ENCODE data around the gene PSMD5. TPM values are rescaled to one million over a fixed set of nuclear protein-coding genes. Genes with fewer than 3 reads are reported as not detected.

Gene PSMD5
- total RNA-seq, 3 donors from 2014 or later (not counting 1 experiment from before 2014, with no cell fraction given): 24.6 to 41.2 (median 37.1) TPM

DNA sequence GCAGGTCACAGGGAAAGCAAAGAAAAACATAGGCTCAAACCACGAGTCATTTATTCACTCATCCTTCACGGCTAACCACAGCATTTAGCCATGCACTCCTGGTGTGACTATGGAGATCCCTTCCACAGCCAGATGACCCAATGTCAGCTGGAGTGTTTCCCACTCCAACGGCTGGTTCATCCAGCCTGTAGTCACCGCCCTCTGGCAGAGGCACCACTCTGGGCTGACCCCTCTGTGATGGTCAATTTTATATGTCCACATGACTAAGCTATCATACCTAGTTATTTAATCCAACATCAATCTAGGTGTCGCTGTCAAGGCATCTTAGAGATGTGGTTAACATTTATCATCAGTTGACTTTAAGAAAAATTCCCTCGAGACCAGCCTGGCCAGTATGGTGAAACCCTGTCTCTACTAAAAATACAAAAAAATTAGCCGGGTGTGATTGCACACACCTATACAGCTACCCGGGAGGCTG is 43.8 kb upstream of the PSMD5 start:
- DNase-seq: no peak
- Mint-ChIP-seq H3K9me3 (no peaks in the 10 kb centered on the region), H3K27ac (no peak overlapping the region), H3K36me3 (no peaks in the 10 kb centered on the region), H3K4me3 (no peak overlapping the region), H3K4me1 (peaks cover 0 to 4% of the 10 kb centered on the region in 2 donors), H3K27me3 (ENCODE audit: low read depth in 2 of 2) (peaks cover 0 to 3% of the 10 kb centered on the region in 2 donors)
- Histone ChIP-seq H3K4me3 (ENCODE audit: low read length) (no peak overlapping the region), H3K9me3 (ENCODE audit: control insufficient read depth, insufficient read depth, low read length) (no peaks in the 10 kb centered on the region), H3K27ac (ENCODE audit: low read length) (no peak overlapping the region), H3K36me3 (ENCODE audit: control insufficient read depth, insufficient read depth, low read length) (no peaks in the 10 kb centered on the region), H3K4me1 (ENCODE audit: control insufficient read depth, insufficient read depth, low read length) (peaks cover 25% of the 10 kb centered on the region), H3K27me3 (ENCODE audit: control insufficient read depth, insufficient read depth, low read length) (no peaks in the 10 kb centered on the region)
- TF ChIP-seq CTCF (IDR thresholded peaks at IDR 0.05): no peak
- WGBS (ENCODE audit: insufficient coverage): 70% methylated on average over 8 of the region's 8 CpGs
- intact Hi-C loops (cut with micrococcal nuclease): no loop called here
- no peak for ATAC-seq

DNA sequence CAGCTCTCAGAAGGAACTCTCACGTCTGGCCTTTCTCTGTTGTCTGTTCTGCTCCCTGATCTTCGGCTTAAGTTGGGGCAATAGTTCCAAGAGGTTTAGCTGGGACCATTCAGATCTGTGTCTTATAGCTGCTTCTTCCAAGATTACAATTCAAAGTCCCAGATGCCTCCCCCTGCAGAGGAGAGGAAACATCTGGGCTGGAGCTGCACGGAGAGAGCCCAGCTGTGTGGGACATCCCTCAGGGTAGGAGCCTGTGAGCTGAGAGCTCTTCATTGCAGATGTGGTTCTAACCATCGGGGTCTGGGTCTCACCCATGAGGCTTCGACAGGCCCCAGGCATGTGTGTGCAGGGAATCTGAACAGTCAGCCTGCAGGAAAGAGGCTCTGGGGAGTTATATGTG is 43.2 kb upstream of the PSMD5 start:
- H3K4me1 Mint-ChIP-seq: peaks cover 0 to 4% of the 10 kb centered on the region in 2 donors
- H3K27me3 Mint-ChIP-seq (ENCODE audit: low read depth in 2 of 2): peaks cover 0 to 3% of the 10 kb centered on the region in 2 donors
- H3K4me3 Mint-ChIP-seq: no peak overlapping the region
- H3K9me3 Mint-ChIP-seq: no peaks in the 10 kb centered on the region
- WGBS (ENCODE audit: insufficient coverage): 59% methylated on average over 5 of the region's 5 CpGs
- no peak overlapping the region for H3K27ac Mint-ChIP-seq
- ATAC-seq (no peak), DNase-seq (no peak)
- H3K4me3 ChIP-seq (ENCODE audit: low read length): no peak overlapping the region
- H3K36me3 Mint-ChIP-seq: no peaks in the 10 kb centered on the region
- H3K27me3 ChIP-seq (ENCODE audit: control insufficient read depth, insufficient read depth, low read length): no peaks in the 10 kb centered on the region
- peaks cover 19% of the 10 kb centered on the region for H3K4me1 ChIP-seq (ENCODE audit: control insufficient read depth, insufficient read depth, low read length)
- no peak for TF ChIP-seq CTCF (IDR thresholded peaks at IDR 0.05)
- no peak overlapping the region for H3K27ac ChIP-seq (ENCODE audit: low read length)
- intact Hi-C loops (cut with micrococcal nuclease): no loop called here
- no peaks in the 10 kb centered on the region for H3K9me3 ChIP-seq (ENCODE audit: control insufficient read depth, insufficient read depth, low read length)
- H3K36me3 ChIP-seq (ENCODE audit: control insufficient read depth, insufficient read depth, low read length): no peaks in the 10 kb centered on the region

GRCh38 chr9:120885457-120885856 is 42.7 kb upstream of the PSMD5 start:
- no peak overlapping the region for H3K4me3 ChIP-seq (ENCODE audit: low read length)
- ATAC-seq (no peak), DNase-seq (no peak)
- no peaks in the 10 kb centered on the region for H3K9me3 ChIP-seq (ENCODE audit: control insufficient read depth, insufficient read depth, low read length)
- intact Hi-C loops (cut with micrococcal nuclease): no loop called here
- H3K27ac Mint-ChIP-seq: no peak overlapping the region
- no peaks in the 10 kb centered on the region for H3K36me3 Mint-ChIP-seq
- H3K9me3 Mint-ChIP-seq: no peaks in the 10 kb centered on the region
- H3K4me3 Mint-ChIP-seq: no peak overlapping the region
- no peaks in the 10 kb centered on the region for H3K27me3 ChIP-seq (ENCODE audit: control insufficient read depth, insufficient read depth, low read length)
- 90% methylated on average over 3 of the region's 3 CpGs for WGBS (ENCODE audit: insufficient coverage)
- no peak for TF ChIP-seq CTCF (IDR thresholded peaks at IDR 0.05)
- H3K36me3 ChIP-seq (ENCODE audit: control insufficient read depth, insufficient read depth, low read length): no peaks in the 10 kb centered on the region
- no peak overlapping the region for H3K27ac ChIP-seq (ENCODE audit: low read length)
- H3K4me1 Mint-ChIP-seq: peaks cover 0 to 4% of the 10 kb centered on the region in 2 donors
- peaks cover 14% of the 10 kb centered on the region for H3K4me1 ChIP-seq (ENCODE audit: control insufficient read depth, insufficient read depth, low read length)
- H3K27me3 Mint-ChIP-seq (ENCODE audit: low read depth in 2 of 2): peaks cover 0 to 3% of the 10 kb centered on the region in 2 donors

GRCh38 chr9:120883608-120883996 is 40.9 kb upstream of the PSMD5 start:
- intact Hi-C loops (cut with micrococcal nuclease): no loop called here
- no peak overlapping the region for H3K4me3 Mint-ChIP-seq
- H3K27me3 Mint-ChIP-seq (ENCODE audit: low read depth in 2 of 2): peaks cover 0 to 3% of the 10 kb centered on the region in 2 donors
- DNase-seq: no peak
- WGBS (ENCODE audit: insufficient coverage): 94% methylated on average over 3 of the region's 3 CpGs
- H3K4me1 Mint-ChIP-seq: peaks cover 8 to 12% of the 10 kb centered on the region in 2 donors
- no peaks in the 10 kb centered on the region for H3K9me3 ChIP-seq (ENCODE audit: control insufficient read depth, insufficient read depth, low read length)
- H3K4me3 ChIP-seq (ENCODE audit: low read length): no peak overlapping the region
- H3K36me3 ChIP-seq (ENCODE audit: control insufficient read depth, insufficient read depth, low read length): no peaks in the 10 kb centered on the region
- no peaks in the 10 kb centered on the region for H3K27me3 ChIP-seq (ENCODE audit: control insufficient read depth, insufficient read depth, low read length)
- H3K36me3 Mint-ChIP-seq: no peaks in the 10 kb centered on the region
- no peak for TF ChIP-seq CTCF (IDR thresholded peaks at IDR 0.05)
- peaks cover 21% of the 10 kb centered on the region for H3K4me1 ChIP-seq (ENCODE audit: control insufficient read depth, insufficient read depth, low read length)
- no peak overlapping the region for H3K27ac ChIP-seq (ENCODE audit: low read length)
- no peak for ATAC-seq
- no peak overlapping the region for H3K27ac Mint-ChIP-seq
- no peaks in the 10 kb centered on the region for H3K9me3 Mint-ChIP-seq

Data from natural killer cell (primary cell).